Astrocyte of the cerebellum (primary cell): ENCODE measurements around the gene RNF123.

Source experiments
- DNase-seq: peaks from one replicate; pipeline ENCODE4 v3.0.0-alpha.2; 2011; ENCODE audit warnings: low read depth
- H3K4me3 ChIP-seq: 2 replicates; pipeline ENCODE4 v1.5.1; 2011; ENCODE audit warnings: mild to moderate bottlenecking, low read depth, low read length, moderate library complexity
- in situ Hi-C: cut with HindIII; loops from 2 replicates; pipeline ENCODE4 v1.10.0; 2017; ENCODE audit warnings: low sequenced_read_pairs
- TF ChIP-seq, protein P1 (sequence below): IDR thresholded peaks from 2 replicates; pipeline ENCODE4 v1.5.1; 2012; ENCODE audit warnings: low read length, low read depth, moderate library complexity, mild to moderate bottlenecking; ENCODE audit errors: missing control alignments

The RNF123 gene

DNA sequence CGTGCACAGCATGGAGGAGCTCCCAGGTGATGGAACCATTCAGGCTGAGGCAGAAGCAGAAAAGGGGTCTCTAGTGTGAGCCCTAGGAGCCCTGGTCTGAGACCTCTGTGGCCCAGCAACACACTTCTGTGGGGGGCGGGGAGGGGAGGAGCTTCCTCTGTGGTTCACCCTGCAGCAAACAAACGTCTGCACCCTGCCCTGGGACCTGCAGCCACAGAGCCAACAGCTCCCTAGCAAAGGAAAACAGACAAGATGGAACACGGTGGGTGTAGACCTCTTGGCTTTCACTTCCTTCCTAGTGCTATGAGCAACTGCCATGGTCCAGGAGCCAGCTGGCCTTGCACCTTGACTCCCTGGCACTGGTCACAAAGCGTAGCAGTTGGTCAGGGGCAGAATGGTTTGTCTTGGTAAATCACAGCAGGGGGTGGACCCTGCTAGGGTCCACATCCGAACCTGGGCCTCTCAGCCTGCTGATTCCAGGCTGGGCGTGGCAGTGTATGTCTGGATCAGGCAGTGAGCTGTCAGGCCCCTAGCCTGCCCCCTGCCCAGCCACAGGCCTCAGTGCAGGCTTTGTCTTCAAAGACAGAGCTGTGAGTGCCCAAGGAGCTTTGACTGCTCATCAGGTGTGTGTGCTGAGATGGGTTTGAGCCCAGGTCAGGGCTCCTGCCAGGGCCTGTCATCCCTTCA is 23.4 kb downstream of the RNF123 start:
- no peak overlapping the region for H3K4me3 ChIP-seq
- no peak for DNase-seq
- in situ Hi-C loops, result no loop called here
- TF ChIP-seq, protein P1, sequence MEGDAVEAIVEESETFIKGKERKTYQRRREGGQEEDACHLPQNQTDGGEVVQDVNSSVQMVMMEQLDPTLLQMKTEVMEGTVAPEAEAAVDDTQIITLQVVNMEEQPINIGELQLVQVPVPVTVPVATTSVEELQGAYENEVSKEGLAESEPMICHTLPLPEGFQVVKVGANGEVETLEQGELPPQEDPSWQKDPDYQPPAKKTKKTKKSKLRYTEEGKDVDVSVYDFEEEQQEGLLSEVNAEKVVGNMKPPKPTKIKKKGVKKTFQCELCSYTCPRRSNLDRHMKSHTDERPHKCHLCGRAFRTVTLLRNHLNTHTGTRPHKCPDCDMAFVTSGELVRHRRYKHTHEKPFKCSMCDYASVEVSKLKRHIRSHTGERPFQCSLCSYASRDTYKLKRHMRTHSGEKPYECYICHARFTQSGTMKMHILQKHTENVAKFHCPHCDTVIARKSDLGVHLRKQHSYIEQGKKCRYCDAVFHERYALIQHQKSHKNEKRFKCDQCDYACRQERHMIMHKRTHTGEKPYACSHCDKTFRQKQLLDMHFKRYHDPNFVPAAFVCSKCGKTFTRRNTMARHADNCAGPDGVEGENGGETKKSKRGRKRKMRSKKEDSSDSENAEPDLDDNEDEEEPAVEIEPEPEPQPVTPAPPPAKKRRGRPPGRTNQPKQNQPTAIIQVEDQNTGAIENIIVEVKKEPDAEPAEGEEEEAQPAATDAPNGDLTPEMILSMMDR, result no peak

- no peak for DNase-seq
- TF ChIP-seq, protein P1, result no peak
- H3K4me3 ChIP-seq, result no peak overlapping the region
- in situ Hi-C loops, result no loop called here
Observed at GRCh38 chr3:49713336-49714105, 24.2 kb downstream of the RNF123 start.

- H3K4me3 ChIP-seq, result no peak overlapping the region
- DNase-seq, result no peak
- TF ChIP-seq, protein P1, result no peak
- in situ Hi-C loops, result no loop called here
Observed at GRCh38 chr3:49714728-49715550, 25.6 kb downstream of the RNF123 start.

- no peak for DNase-seq
- H3K4me3 ChIP-seq, result no peak overlapping the region
- in situ Hi-C loops, result no loop called here
- TF ChIP-seq, protein P1, result no peak
Observed at GRCh38 chr3:49715611-49716121, 26.3 kb downstream of the RNF123 start.

DNA sequence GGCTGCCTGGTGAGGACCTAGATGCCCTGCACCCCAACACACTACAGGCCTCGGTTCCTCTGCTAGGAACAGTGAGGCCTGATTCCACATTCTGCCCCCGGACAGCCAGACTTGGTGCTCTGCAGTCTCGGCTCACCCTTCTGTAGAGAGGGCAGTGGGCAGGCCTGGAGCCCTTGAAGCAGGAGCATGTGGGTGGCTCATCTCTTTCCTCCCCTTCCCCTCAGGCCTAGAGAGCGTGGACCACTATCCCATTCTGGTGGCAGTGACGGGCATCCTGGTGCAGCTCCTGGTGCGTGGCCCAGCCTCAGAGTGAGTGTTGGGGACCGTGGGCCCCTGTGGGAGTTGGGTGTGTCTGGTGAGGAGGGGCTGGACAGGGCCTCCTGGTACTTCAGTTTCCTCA is 26.8 kb downstream of the RNF123 start:
- no peak overlapping the region for H3K4me3 ChIP-seq
- TF ChIP-seq, protein P1, result no peak
- no peak for DNase-seq
- in situ Hi-C loops, result no loop called here

DNA sequence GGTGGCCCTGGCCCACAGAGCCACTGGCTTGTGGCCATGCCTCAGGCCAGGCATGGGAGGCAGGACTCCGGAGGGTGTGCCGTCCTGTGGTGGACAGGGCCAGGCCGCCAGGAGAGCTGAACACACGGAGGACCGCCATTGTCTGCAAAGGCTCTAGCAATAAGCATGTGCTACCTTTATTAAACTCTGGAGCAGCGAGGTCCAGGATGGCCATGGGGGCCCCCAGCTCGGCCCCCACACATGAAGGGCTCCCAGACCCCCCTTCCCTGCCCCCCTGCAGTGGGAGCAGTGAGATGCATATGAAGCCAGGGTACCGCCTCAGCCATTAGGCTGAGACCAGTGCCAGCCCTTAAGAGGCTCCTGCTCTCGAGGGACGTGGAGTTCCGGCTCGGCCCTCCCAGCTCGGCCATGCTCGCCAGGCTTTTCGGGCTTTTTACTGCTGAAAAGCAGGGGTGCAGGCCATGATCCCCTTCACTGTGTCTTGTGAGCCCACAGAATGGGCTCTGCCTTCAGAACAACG is 27.4 kb downstream of the RNF123 start:
- in situ Hi-C loops, result no loop called here
- TF ChIP-seq, protein P1, result no peak
- no peak overlapping the region for H3K4me3 ChIP-seq
- DNase-seq, result no peak
